ENCODE results near the gene ZNF451.

Gene ZNF451

GRCh38 chr6:57068061-57068460 is 21.9 kb upstream of the ZNF451 start:
- DNase-seq (ENCODE audit: low read depth in 1 of 2, low spot score in 1 of 2): no peak
- no peak overlapping the region for H3K27ac ChIP-seq (replicated peaks)
- TF ChIP-seq POLR2AphosphoS5 (IDR thresholded peaks at IDR 0.05; ENCODE audit: low read depth) (no peak), REST (IDR thresholded peaks at IDR 0.05; ENCODE audit: insufficient replicate concordance, low read depth) (no peak), CTCF (IDR thresholded peaks at IDR 0.05; ENCODE audit: insufficient read depth, low read length) (no peak), SPI1 (IDR thresholded peaks at IDR 0.05; ENCODE audit: borderline replicate concordance, low read depth) (no peak), GABPA (IDR thresholded peaks at IDR 0.05; ENCODE audit: low read depth) (no peak)
- H3K27me3 ChIP-seq (ENCODE audit: insufficient read depth, poor library complexity, severe bottlenecking): no peaks in the 10 kb centered on the region
- H3K4me3 ChIP-seq (replicated peaks; ENCODE audit: insufficient read depth, low read length): no peak overlapping the region

GRCh38 chr6:57069228-57069627 is 20.8 kb upstream of the ZNF451 start:
- no peak overlapping the region for H3K27ac ChIP-seq (replicated peaks)
- DNase-seq (ENCODE audit: low read depth in 1 of 2, low spot score in 1 of 2): no peak
- TF ChIP-seq REST (IDR thresholded peaks at IDR 0.05; ENCODE audit: insufficient replicate concordance, low read depth) (no peak), GABPA (IDR thresholded peaks at IDR 0.05; ENCODE audit: low read depth) (no peak), POLR2AphosphoS5 (IDR thresholded peaks at IDR 0.05; ENCODE audit: low read depth) (no peak), SPI1 (IDR thresholded peaks at IDR 0.05; ENCODE audit: borderline replicate concordance, low read depth) (no peak), CTCF (IDR thresholded peaks at IDR 0.05; ENCODE audit: insufficient read depth, low read length) (no peak)
- no peak overlapping the region for H3K4me3 ChIP-seq (replicated peaks; ENCODE audit: insufficient read depth, low read length)
- H3K27me3 ChIP-seq (ENCODE audit: insufficient read depth, poor library complexity, severe bottlenecking): no peaks in the 10 kb centered on the region

GRCh38 chr6:57069920-57070331 is 20.1 kb upstream of the ZNF451 start:
- DNase-seq (ENCODE audit: low read depth in 1 of 2, low spot score in 1 of 2): no peak
- TF ChIP-seq REST (IDR thresholded peaks at IDR 0.05; ENCODE audit: insufficient replicate concordance, low read depth) (no peak), SPI1 (IDR thresholded peaks at IDR 0.05; ENCODE audit: borderline replicate concordance, low read depth) (no peak), GABPA (IDR thresholded peaks at IDR 0.05; ENCODE audit: low read depth) (no peak), CTCF (IDR thresholded peaks at IDR 0.05; ENCODE audit: insufficient read depth, low read length) (no peak)
- no peak overlapping the region for H3K4me3 ChIP-seq (replicated peaks; ENCODE audit: insufficient read depth, low read length)
- no peak overlapping the region for H3K27ac ChIP-seq (replicated peaks)
- H3K27me3 ChIP-seq (ENCODE audit: insufficient read depth, poor library complexity, severe bottlenecking): no peaks in the 10 kb centered on the region

Data from HL-60 (cell line).